NCI-H526 (cell line): Measurements from ENCODE around the gene SPTBN5.

ENCODE experiments used
- DNase-seq, 2 experiments: peaks; one replicate each; lab custom pipeline; 2025; lab: John Stamatoyannopoulos, UW

Gene SPTBN5

DNA sequence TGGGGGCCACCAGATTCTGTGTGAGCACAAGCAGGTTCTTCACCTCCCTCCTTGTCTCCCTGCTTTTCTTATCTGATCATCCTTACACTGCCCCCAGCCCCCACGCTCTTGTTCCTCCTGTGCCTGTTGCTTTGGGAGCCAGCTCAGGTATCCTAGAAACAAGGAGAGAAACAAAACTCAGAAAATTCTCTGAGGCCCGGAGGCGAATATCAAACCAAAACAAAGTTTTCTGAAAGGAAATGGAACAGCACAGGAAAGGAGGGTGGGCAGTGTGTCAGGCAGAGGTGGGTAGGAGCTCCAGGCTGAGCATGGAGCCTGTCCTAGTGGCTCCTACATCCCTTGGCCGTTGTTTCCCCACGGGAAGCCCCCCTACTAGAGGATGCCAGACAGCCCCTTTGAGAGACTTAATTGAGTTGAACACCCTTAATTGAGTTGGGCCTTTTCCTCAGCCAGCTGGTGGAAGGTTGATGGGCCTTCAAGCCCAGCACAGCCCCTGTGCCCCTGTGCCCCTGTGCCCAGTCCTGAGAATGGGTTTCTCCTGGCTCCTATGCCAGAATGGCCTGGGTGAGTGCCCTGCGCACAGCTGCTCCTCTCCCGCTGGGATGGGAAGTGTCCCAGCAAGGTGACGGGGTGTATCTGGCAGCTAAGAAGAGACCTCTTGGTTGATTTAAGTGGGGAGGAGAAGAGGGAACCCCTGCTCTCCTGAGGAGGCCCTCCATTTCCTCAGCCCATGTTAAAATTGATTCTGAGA is 88.8 kb downstream of the SPTBN5 start:
- DNase-seq = no peak

GRCh38 chr15:41804361-41804760 is 89.5 kb downstream of the SPTBN5 start:
- DNase-seq = no peak

DNA sequence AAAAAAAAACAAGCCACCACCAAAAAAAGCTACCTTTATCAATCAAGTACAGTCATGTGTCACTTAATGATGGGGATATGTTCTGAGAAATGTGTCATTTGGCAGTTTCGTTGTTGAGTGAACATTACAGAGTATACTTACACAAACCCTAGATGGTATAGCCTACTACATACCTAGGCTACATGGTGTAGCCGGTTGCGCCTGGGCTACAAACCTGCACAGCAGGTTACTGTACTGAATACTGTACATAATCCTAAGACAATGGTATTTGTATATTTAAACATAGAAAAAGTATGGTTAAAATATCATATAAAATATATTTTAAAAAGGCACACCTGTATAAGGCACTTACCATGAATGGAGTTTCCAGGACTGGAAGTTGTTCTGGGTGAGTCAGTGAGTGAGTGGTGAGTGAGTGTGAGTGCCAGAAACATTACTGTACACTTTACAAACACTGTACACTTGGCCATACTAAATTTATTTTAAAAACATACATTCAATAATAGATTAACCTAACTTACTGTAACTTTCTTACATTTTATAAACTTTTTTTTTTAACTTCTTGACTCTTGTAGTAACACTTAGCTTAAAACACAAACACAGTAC is 91.9 kb downstream of the SPTBN5 start:
- DNase-seq = no peak

DNA sequence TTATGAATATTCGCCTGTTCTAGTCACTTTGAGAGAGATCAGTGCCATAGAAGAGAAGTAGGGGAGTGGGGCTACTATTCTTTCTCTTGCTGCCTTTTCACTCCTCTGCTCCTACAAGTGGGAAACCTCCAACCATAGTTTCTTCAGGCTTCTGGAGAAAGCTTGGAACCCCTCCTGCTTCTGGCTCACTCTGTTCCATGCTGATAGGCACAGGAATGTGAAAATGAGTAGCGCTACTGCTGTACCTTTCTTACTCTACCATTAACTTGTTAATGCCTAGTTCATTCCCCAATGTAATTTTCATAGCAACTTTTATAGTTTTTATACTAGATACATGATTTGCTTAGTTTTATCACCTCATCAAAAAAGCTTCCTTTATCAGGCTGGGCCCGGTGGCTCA is 92.7 kb downstream of the SPTBN5 start:
- no peak for DNase-seq

DNA sequence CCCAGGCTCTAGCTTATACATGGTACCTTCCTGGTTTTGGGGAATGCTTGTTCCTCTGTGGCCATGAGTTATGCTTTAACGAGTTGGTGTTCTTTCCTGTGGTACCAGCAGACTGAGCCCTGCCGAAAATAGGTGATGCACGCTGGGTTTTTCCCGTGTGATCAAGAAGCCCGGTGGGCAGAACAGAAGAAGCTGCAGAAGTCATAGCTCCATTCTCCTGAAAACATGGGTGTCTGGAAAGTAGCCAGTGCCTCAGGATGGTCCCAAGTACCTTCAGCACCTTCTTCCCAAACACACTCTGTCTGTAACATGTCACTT is 94.4 kb downstream of the SPTBN5 start:
- DNase-seq = no peak

- DNase-seq = no peak
Measured at GRCh38 chr15:41798607-41799487, 95.0 kb downstream of the SPTBN5 start.
